ENCODE results near the gene AVEN.

Gene AVEN

GRCh38 chr15:33866101-33866737 lies 172.8 kb downstream of the AVEN start:
- Histone ChIP-seq H3K27ac (no peak overlapping the region), H3K4me1 (peaks cover 0 to 2% (median 0%) of the 10 kb centered on the region in 4 donors), H3K27me3 (no peaks in the 10 kb centered on the region), H3K9me3 (no peaks in the 10 kb centered on the region), H3K4me3 (no peak overlapping the region), H3K36me3 (peaks cover 18 to 49% (median 41%) of the 10 kb centered on the region in 3 donors)
- DNase-seq = no peak
- TF ChIP-seq CTCF (IDR thresholded peaks at IDR 0.05) = no peak
- intact Hi-C loops (cut with DNase I; ENCODE audit: low total_unique reads) = no loop called here

GRCh38 chr15:33865416-33865815 lies 173.6 kb downstream of the AVEN start:
- no peak for DNase-seq
- intact Hi-C loops (cut with DNase I; ENCODE audit: low total_unique reads) = no loop called here
- Histone ChIP-seq H3K4me1 (peaks cover 0 to 2% (median 0%) of the 10 kb centered on the region in 4 donors), H3K9me3 (no peaks in the 10 kb centered on the region), H3K27me3 (no peaks in the 10 kb centered on the region), H3K36me3 (peaks cover 18 to 49% (median 41%) of the 10 kb centered on the region in 3 donors), H3K4me3 (no peak overlapping the region), H3K27ac (no peak overlapping the region)
- TF ChIP-seq CTCF (IDR thresholded peaks at IDR 0.05) = no peak

GRCh38 chr15:33864360-33865075 lies 174.5 kb downstream of the AVEN start:
- TF ChIP-seq CTCF (IDR thresholded peaks at IDR 0.05) = no peak
- Histone ChIP-seq H3K36me3 (peaks cover 26 to 56% (median 41%) of the 10 kb centered on the region in 3 donors), H3K4me1 (peaks cover 0 to 2% (median 0%) of the 10 kb centered on the region in 4 donors), H3K9me3 (no peaks in the 10 kb centered on the region), H3K4me3 (no peak overlapping the region), H3K27me3 (no peaks in the 10 kb centered on the region), H3K27ac (no peak overlapping the region)
- DNase-seq = no peak
- intact Hi-C loops (cut with DNase I; ENCODE audit: low total_unique reads) = no loop called here

GRCh38 chr15:33860754-33861153 lies 178.2 kb downstream of the AVEN start:
- Histone ChIP-seq H3K27ac (no peak overlapping the region), H3K4me3 (no peak overlapping the region), H3K36me3 (peaks cover 22 to 72% (median 22%) of the 10 kb centered on the region in 3 donors), H3K4me1 (no peaks in the 10 kb centered on the region), H3K27me3 (no peaks in the 10 kb centered on the region), H3K9me3 (no peaks in the 10 kb centered on the region)
- DNase-seq = no peak
- intact Hi-C loops (cut with DNase I; ENCODE audit: low total_unique reads) = no loop called here
- no peak for TF ChIP-seq CTCF (IDR thresholded peaks at IDR 0.05)

GRCh38 chr15:33859992-33860545 lies 178.9 kb downstream of the AVEN start:
- Histone ChIP-seq H3K27ac (no peak overlapping the region), H3K36me3 (peaks cover 20 to 70% (median 22%) of the 10 kb centered on the region in 3 donors), H3K4me3 (no peak overlapping the region), H3K9me3 (no peaks in the 10 kb centered on the region), H3K4me1 (no peaks in the 10 kb centered on the region), H3K27me3 (no peaks in the 10 kb centered on the region)
- intact Hi-C loops (cut with DNase I; ENCODE audit: low total_unique reads) = no loop called here
- no peak for DNase-seq
- no peak for TF ChIP-seq CTCF (IDR thresholded peaks at IDR 0.05)

All from tibial artery (tissue), 4 donors.